Hippocampal formation (tissue), 2 donors: ENCODE data around the gene ELMO1.

Source experiments
- DNase-seq, 2 donors: peaks; one replicate each; lab custom pipeline; 2025; lab: John Stamatoyannopoulos, UW

The ELMO1 gene

GRCh38 chr7:36844374-36844773 is 604.3 kb downstream of the ELMO1 start:
- DNase-seq: no peak

DNA sequence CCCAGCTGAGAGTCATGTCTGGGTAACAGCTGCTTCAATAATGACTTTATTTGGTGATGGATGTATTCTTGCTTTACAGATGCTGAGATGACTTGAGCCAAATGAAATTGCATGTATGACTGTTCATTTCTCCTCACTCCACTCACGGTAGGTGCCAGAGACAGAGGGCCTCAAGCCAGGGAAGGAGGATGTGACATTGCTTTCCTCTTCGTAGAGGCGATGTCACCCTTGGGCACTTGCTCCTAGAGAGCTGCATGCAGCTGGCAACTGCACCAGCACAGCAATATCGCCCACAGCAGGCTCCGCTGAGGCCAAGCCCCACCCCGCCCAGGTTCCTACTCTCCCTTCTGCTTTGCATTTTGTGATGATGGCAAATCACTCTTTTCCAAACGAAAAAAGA is 607.8 kb downstream of the ELMO1 start:
- no peak for DNase-seq

DNA sequence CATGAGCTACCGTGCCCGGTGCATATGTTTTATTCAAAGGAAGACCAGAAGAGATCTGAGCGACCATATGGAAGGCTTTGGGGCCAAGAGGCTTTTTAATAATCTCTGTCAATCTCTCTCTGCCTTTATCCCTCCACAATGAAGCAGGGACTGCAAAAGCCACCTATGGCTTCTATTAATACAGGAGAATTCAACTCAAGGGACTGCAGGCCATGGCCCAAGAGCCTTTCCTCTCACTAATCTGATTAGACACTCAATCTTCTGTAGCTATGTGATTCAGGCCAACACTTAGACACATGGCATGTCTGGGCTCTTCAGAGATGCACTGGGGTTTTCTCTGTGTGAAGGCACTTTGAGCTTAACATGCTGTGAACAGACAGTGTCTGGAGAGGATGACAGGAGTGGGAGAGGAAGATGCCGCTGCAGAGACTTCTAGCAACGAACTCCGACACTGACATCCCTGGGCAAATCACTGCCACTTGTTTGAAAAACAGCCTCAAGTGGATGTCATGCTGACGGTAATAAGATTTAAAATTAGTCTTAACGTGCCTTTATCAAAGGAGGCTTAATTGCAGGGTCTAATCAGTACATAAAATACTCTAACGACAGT is 609.9 kb downstream of the ELMO1 start:
- DNase-seq: no peak

DNA sequence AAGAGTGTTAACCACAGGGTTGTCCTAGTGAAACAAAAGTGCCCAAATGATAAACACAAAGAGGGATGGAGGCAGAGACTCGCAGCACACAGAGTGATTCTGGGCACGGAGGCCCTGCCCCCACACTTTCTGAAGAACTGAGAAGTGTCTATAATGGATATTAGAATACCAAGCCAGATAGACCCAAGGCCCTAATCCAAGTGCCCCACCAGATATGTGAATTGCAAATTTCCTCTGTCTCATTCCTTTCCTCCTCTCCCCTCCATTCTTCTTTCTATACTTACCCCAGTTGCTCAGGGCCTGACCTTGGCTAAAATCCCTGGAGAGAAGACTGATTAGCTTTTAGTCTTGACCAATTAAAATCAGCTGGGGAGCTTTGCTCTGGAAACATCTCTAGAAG is 617.6 kb downstream of the ELMO1 start:
- no peak for DNase-seq

DNA sequence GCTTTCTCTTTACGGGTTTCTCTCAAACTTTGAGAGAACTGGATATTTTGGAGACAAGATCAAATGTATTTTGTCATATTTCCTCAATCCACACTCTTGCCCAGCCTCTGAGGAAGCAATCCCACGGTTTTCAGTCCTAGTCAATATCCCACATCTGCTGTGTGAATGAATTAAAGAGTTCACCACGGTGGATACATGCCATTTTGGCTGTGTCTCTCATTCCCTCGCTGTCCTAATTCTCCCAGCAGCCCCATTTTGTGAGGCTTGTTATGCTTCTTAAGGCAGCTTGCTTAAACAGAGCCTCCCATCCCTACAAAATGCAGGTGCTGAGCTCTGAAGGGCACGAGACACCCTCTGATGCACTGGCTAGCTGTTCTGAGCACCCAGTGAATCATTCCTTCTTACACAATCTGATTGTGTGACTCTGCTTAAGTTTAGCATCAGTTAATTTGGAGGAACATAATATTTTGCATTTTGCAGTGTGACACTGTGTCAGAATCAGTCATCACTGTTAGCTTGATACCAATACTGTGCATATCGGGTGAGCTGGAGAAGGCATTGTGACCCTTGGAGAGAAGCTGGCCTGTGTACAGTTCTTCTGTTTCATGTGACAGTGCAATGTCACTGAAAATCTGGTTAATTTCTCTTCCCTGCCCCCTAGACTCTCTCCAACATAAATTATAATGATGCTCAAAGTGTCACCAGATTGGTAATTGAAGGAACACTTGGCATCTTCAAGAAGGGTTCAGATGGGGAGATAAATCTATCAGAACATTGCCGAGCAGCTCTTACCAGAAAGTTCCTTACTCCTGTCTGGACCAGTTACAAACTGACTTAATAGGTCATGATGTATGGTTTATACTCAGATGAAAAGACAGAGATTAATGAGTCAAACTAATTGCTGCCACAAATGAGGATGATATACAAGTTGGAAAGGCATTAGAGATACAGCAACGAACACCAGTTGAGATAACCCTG is 620.6 kb downstream of the ELMO1 start:
- DNase-seq: no peak

- no peak for DNase-seq
Measured at GRCh38 chr7:36825501-36825900, 623.2 kb downstream of the ELMO1 start.

DNA sequence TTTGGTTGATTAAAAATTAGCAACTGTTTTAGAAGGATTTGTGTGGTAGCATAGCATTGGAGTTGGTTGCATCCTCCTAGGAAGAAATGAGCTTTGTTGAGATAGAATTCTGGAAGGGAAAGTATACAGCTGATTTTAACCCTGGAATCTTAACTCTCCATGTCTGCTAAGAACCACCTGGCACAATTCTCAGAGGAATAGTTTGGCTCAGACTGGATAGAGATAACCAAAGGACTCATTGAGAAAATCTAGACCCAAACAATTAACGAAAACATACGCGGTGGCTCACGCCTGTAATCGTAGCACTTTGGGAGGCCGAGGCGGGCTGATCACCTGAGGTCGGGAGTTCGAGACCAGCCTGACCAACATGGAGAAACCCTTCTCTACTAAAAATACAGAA is 625.3 kb downstream of the ELMO1 start:
- no peak for DNase-seq

DNA sequence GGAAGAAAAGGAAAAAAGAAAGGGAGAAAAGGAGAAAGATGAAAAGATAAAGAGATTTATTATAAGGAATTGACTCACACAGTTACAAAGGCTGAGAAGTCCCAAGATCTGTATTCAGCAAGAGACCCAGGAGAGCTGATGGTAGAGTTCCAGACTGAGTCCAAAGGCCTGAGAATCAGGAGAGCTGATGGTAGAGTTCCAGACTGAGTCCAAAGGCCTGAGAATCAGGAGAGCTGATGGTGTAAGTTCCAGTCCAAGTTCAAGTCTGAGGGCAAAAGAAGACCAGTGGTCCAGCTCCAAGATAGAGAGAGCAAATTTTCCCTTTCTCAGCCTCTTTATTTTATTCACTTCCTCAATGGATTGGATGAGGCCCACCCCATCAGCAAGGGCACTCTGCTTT is 627.0 kb downstream of the ELMO1 start:
- DNase-seq: no peak

DNA sequence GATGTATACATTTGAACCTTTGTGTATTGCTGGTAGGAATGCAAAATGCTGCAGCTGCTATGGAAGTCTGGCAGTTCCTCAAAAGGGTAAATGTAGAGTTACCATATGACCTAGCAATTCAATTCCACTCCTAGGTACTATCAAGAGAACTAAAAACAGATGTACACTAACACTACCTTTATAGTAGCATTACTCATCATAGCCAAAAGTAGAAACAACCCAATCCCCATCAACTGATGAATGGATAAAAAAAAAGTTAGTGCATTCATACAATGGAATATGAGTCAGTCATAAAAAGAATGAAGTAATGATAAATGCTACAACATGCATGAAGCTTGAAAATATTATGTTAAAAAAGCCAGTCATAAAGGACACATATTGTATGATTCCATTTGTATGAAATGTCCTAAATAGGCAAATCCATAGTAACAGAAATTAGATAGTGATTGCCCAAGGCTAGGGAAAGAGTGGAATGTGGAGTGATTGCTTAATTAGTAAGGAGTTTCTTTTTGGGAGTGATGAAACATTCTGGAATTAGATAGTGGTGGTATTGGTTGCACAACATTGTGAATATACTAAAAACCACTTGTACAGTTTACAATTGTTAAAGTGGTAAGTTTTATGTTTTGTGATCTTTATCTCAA is 628.0 kb downstream of the ELMO1 start:
- no peak for DNase-seq

GRCh38 chr7:36819639-36820038 is 629.0 kb downstream of the ELMO1 start:
- no peak for DNase-seq

- DNase-seq: no peak
Measured at GRCh38 chr7:36814311-36814710, 634.4 kb downstream of the ELMO1 start.

- no peak for DNase-seq
Measured at GRCh38 chr7:36811807-36812206, 636.9 kb downstream of the ELMO1 start.

DNA sequence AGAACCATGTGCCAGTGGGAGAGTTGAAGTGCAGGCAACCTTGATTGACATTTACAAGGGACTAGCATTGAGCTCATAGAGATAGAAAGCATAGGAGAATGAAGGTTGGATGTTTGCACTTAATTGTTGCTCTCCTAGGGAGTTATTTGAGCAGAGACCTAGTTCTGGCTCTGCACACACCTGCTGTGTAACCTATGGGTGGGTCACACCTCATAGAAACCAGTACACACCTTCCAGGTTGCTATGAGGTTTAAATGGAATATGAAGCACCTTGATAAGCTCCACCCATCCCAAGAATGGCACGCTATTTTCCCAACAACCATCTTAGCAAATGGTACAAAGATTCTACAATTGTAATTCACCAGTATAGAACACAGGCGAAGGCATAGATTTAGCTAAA is 638.2 kb downstream of the ELMO1 start:
- no peak for DNase-seq

- no peak for DNase-seq
Measured at GRCh38 chr7:36810032-36810431, 638.6 kb downstream of the ELMO1 start.

DNA sequence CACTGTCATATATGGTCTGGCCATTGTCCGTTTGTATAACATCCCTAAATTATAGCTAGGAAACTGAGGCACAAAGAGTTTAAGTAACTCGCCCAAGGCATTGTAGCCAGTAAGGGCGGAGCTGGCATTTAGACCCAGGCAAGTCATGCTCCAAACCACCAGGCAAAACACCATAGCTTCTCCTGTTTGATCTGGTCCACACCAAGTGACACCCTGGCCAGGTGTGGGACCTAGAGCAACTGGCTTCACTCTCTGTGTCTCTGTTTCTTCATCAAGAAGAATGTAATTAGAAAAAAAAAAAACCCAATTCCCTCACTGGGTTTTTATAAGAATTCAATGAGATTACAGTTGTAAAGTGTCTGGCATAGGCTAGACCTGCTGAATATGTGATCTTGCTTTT is 639.2 kb downstream of the ELMO1 start:
- DNase-seq: no peak

- no peak for DNase-seq
Measured at GRCh38 chr7:36809086-36809485, 639.6 kb downstream of the ELMO1 start.

GRCh38 chr7:36806891-36807290 is 641.8 kb downstream of the ELMO1 start:
- no peak for DNase-seq
